Measurements from ENCODE around the gene UBE2D1.

DNA sequence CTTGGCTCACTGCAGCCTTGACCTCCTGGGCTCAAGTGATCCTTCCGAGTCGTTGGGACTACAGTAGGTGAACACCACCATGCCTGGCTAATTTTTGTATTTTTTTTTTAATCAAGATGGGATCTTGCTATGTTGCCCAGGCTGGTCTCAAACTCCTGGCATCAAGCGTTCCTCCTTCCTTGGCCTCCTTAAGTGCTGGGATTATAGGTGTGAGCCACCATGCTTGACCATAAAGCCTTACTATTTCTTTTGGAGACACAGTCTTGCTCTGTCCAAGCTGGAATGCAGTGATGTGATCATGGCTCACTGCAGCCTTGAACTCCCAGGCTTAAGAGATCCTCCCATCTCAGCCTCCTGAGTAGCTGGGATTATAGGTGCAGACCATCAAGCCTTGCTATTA, 63.0 kb downstream of the UBE2D1 start:
- TF ChIP-seq POLR2AphosphoS5 (IDR thresholded peaks at IDR 0.05; ENCODE audit: low read depth, low read length) (0 out of 2 replicates have a peak, but pooled peaks have one; percentile 43), POLR2A (IDR thresholded peaks at IDR 0.05; ENCODE audit: low read depth, low read length) (no peak; the same call in 1 of the 2 replicates)

Measured in GM12892 (cell line).